Endometrial microvascular endothelial cells (primary cell): ENCODE data around the gene CCL27. TPM values are rescaled to one million over a fixed set of nuclear protein-coding genes. Genes with fewer than 3 reads are reported as not detected.

ENCODE experiments used
- in situ Hi-C: cut with HindIII; loops from 2 replicates; pipeline ENCODE4 v1.10.0; 2017; ENCODE audit warnings: low sequenced_read_pairs, low pct_unique_long_range_greater_than_20kb; ENCODE audit errors: inconsistent ontology term
- total RNA-seq: library from RNA; depleted of rRNA; stranded (reverse); fragments of >200 nt; gene quantifications from one replicate; pipeline ENCODE4 v1.2.3, GENCODE V29; 2015; ENCODE audit errors: inconsistent ontology term

Gene CCL27
- total RNA-seq, 1 donor from 2014 or later = not detected

DNA sequence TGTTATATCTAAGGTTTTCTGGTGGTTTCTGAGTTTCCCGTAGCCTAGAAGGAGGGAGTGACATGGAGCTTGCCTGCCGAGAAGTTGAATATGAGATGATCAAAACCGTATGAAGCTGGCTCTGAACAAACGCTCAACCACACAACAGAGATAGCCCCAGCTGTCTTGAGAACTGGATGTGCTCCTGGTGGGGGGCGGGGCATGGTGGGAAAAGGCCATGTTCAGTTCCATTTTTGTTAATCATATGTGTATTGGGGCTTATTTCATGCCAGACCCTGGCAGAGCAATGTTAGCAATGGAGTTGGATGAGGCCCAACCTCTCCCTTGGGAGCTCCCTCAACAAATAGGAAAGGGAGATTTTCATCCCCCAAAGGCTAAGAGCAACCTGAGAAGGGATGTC lies 23.8 kb upstream of the CCL27 start:
- in situ Hi-C loops = no loop called here

DNA sequence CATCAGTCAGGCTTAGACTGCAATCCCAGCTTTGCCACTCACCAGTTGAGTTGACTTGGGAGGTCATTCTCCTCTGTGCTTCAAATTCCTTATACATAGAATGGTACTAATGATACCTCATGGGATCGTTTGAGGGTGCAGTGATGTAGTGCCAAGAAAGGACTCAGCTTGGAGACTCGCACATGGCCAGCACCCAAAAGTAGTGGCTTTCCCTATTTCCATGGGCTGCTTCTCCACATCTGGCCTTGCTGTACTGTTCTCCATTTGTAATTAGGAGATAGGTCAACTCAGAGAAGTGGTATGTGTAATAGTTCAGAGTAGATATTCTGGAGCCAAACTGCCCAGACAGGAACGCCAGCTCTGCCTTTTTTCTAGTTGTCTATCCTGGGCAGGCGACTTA lies 23.1 kb upstream of the CCL27 start:
- in situ Hi-C loops = no loop called here

DNA sequence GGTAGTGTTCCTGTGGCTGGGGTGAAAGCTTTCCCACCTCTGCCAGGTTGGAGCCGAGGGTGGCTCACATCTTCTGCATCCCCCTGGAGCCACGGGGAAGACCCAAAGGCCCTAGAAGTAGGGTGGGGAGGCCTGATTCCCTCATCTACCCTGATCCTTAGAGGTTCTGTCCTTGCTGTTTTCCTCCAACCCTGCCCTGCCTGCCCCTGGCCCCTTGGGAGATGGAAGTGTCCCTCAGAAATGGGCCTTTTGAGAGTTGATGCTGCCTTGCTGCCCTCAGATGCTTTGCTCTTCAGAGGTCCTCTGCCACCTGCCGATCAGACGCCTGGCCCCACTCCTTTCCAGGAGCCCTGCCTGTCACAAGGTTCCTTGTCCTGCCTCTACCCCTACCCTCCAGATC lies 22.4 kb upstream of the CCL27 start:
- in situ Hi-C loops = no loop called here

DNA sequence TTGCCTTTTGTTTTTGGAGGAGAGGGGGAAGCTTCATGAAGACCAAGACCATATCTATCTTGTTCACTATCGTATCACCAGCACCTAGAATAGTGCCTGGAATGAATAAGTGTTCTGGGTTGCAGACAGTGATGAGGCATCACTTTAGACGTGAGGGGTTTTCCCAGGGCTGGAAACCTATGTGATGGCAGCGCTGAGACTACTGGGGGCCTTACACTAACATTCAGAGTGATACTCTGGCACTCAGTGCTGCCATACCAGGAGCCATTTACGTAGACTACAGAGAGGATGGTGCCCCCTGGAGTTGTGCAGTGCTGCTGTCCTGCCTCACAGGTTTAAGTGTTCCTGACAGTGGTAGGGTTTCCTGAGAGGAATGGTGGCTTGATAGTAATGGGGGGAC lies 21.7 kb upstream of the CCL27 start:
- in situ Hi-C loops = no loop called here

DNA sequence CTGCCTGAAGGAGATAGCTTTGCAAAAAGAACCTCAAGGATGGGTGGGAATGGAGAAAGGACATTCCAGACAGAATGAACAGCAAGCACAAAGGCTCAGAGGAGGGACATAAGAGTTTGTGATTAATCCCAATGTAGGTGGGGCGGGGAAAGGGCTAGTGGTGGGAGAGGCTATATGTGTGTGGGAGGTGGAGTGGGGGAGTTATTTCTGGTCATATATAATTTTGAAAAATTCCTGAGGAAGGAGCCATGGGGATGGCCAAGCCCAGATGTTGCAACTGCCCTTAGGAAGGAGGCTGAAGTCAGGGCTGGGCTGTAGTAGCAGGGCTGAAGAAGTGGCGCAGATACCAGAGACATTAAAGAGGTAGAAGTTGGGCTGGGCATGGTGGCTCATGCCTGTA lies 13.4 kb upstream of the CCL27 start:
- in situ Hi-C loops = no loop called here

DNA sequence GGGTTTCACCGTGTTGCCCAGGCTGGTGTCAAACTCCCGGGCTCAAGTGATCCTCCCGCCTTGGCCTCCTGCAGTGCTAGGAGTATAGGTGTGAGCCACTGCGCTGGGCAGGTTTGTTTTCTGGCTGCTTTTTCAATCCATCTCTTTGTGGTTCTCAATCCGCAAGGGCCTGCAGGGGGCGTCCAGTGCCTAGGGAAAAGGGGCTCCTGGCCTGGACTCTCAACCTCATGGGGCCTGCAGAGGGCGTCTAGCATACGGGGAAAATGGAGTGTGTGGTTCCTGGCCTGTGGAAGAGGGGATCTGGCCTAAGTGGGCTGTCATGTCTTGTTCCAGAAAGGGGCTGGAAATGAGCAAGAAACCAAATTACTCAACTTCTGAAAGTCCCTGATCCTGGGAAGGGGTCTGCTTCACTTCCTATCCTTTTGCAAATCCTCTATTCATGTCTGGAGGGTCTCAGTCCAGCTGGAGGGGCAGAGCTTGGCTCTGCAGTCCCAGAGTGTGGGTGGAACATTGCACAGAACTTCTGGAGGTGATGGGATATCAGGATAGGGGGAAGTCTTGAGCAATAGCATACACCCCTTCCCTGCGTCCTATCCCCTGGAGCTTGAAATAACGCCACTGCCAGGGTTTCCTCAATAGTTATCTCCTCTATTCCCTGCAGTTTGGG lies 12.7 kb upstream of the CCL27 start:
- in situ Hi-C loops = no loop called here

DNA sequence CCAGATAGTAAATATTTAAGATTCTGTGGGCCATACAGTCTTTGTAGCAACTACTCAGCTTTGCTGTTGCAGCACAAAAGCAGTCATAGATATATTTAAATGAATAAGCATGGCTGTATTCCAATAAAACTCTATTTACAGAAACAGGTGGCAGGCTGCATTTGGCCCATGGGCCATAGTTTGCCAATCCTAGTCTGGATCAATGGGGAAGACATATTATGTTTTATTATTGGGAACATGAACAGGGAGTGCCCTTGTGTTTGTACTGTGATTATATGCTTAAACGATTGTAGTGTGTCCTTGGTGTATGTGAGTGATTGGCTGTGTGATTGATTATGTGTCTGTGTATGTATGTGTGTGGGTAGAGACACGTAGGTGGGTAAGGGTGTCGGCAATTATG lies 12.0 kb upstream of the CCL27 start:
- in situ Hi-C loops = no loop called here

DNA sequence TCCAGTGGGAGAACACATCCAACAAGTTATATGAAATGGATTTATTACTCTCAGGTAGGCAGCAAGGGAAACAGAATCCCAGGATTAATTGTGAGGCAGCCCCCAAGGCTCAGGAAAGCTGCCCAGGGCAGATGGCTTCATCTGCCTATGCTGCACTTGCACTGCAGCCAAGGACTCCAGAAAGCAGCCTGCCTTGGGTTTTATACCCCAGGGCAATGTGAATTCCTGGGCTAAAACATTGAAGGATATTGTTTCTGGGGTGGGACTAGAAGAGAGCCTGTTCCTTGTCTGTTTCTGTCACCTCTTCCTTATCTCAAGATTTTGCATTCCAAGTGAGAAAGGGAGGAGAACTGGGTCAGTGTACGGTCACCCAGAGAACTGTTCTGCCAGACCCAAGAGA lies 8.8 kb upstream of the CCL27 start:
- in situ Hi-C loops = no loop called here

DNA sequence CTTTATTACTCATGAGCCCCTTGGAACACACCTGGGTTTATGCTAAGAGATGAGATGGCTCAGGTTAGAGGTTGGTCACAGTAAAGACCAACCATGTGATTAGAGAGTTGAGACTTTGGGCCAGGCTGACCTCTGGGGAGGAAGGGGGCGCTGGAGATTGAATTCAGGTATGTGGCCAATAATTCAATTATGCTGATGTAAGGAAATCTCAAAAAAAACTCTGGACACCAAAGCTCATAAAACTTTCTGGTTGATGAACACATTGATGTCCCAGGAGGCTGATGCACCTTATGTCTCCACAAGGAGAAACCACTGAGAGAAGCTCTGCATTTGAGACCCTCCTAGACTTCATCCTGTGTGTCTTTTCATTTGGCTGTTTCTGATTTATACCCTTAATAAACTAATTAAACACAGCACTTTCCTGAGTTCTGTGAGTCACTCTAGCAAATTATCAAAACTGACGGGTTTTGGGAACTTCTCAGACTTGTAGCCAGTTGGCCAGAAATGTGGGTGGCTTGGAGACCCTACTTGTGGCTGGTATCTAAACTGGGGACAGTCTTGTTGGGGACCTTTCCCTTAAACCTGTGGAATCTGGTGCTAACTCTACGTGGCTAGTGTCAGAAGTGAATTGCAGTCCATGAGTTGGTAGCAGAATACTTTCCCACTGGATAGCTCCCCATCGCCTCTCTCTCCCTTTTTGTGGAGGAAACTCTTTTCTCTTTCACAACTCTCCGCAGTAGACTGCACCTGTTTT lies 7.5 kb upstream of the CCL27 start:
- in situ Hi-C loops = no loop called here

DNA sequence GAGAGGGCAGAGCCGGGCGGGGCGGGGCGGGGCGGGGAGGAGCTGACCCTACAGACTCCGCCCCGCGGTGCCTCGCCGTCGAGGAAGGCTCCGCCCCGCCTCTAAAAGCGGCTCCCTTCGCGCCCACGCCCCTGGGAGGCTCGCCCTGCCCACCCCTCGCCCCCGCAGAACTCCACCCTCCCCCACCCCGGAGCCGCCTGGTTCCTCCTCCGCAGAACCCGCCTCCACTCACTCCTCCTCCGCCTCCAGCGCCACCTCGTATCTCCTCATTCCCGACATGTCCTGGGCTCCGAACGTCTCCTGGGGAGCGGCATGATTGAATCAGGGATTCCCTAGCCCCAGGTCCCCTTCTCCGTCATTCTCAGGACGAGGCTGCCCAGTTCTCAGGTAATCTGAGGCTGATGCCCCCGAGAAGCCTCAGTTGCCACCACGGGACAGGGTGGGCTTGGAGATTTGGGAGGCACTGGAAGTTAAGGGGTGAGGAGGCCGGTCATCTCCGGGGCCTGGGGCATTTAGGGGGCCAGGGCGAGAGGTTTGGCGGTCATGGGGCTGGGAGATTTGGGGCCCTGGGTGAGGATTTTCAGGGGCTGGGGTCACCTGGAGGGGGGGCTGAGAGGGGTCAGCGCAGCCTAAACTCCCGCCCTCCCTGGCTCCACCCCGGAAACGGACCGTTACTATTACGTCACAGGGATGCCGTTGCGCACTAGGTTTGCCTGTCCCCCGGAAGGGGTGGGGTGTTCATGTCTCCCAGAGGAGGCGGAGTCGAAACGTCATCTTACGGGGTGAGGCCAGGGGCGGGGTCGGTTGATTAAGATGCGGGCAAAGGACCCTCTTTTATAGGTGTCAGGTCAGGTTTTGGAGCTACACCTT lies 3.2 kb upstream of the CCL27 start:
- in situ Hi-C loops = no loop called here

DNA sequence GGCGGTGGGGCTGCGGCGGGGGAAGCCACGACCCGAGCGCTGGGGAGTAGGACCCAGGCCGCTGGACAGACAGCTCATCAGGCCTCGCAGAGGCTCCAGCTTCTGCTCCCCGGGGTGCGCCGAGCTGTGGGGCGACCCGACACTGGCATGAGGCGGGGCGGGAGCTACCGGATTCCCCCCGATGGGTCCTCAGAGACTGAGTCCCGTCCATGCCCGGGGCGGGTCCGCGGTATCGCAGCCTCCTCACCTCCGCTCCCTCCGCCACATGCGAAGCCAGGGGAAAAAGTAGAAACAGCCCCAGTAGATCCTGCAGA lies 2.6 kb upstream of the CCL27 start:
- in situ Hi-C loops = no loop called here

DNA sequence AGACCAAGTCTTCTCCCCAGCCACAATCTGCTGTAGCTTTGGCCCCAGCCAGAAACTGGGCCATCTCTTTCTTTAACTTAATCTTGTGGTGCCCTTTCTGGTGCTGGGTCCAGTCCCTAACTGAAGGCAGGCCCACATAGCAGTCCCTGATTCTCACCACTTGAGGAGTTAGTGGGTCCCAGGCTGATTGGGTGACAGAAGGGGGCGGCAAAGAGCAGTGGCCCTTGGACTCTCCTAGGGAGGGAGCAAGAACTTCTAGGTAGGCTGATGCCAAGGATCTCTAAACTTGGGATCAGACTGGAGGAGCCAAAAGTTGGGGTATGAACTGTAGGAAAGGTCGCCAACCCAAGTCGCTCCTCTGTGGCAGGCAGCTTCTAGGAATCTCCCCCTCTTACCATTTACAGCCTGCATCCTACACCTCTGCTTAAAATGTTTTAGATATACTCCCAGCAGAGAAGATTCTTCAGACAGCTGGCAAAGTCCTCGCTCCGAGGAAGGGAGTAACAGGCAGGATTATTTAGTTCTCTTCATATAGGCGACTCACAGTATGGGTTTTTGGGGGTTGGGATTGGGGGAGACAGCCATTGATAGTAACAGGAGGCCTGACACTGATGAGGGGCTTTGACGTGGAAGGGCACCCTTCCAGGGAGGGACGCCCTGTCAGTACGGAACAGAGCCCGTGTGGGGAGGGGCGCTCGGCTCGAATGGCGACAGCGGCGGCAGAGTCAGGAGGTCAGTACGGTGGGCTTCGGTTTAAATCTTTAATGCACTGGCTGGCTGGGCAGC lies 2.0 kb upstream of the CCL27 start:
- in situ Hi-C loops = no loop called here

DNA sequence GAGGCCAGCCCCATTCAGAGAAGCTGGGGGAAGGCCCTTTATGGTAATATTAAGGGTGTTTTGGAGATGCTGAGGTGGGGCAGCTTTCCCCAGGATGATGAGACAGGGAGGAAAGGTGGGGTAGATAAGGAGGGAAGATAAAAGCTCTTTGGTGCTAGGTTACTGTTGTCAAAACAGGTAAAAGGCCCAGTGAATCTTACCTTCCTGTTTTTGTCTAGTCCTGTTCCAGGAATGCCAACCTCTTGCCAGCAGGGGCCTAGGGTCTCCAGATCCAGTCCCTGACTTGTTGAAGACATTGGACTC lies 797 bp upstream of the CCL27 start:
- in situ Hi-C loops = no loop called here

DNA sequence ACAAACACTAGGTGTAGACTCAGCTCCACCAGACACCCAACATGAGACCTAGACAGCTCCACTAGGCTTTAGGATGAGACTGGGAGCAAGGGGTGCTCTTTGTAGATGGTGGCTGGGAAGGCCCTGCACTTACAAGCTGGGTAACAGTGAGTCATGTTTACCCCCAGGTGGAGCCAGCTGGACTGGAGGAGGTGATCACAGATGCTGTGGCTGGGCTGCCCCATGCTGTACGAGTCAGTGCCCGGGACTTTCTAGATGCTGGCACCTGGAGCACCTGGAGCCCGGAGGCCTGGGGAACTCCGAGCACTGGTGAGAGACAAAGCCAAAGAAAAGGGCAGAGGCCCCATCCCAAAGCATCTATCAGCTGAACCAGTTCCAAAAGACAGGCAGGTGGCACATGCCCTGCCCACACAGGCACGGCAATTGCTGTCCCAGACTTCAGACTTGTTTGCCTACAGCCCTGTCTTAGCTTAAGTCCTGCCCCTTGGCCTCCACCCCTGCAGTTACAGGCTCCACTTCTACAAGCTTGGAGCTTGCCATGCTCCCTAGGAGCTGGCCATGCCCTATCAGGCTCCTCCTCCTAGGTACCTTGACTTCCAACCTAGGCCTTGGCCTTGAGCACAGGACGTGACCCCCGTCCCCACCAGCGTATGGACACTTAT lies 2.7 kb downstream of the CCL27 start:
- in situ Hi-C loops = no loop called here

DNA sequence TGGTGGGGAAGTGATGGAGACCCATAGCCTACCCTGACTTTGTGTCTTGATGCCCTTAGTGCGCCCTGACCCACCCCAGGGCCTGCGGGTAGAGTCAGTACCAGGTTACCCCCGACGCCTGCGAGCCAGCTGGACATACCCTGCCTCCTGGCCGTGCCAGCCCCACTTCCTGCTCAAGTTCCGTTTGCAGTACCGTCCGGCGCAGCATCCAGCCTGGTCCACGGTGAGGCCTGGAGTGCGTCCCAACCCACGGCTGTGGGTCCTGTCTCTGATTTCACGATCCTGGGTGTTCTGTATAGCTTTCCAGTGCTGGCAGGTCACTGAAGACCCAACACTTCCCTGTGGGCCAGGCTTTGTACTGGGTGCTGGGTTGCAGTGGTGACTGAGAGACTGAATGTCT lies 4.0 kb downstream of the CCL27 start:
- in situ Hi-C loops = no loop called here

DNA sequence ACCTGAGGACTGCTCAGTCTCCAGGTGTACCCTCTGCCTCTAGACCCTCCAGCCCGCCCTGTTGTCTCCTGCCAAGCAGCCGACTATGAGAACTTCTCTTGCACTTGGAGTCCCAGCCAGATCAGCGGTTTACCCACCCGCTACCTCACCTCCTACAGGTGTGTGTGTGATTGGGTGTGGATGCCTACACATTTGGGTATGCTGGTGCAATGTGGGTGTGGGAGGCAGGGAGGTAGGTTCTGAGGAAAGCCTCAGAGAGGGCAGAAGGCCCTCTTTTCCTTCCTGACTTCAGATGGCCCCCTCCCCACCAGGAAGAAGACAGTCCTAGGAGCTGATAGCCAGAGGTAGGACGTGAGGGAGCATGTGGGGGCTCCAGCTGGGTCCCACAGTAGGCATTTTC lies 5.5 kb downstream of the CCL27 start:
- in situ Hi-C loops = no loop called here

DNA sequence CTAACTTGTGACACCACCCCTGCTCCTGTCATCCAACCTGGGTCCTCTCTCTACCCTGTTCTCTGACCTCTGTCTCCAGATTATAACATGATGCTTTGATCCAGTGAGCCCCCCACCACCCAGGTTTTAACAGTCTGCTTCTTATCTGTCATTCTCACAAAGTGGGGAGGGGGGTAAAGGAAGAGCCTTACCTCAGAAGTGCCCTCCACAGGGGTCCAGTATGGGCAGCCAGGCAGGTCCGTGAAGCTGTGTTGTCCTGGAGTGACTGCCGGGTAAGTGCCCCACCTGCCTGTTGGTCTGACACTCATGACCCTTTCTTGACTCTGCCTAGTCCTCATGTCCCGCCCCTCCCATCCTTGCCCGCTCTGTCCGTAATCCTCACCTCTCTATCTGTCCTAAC lies 7.1 kb downstream of the CCL27 start:
- in situ Hi-C loops = no loop called here

DNA sequence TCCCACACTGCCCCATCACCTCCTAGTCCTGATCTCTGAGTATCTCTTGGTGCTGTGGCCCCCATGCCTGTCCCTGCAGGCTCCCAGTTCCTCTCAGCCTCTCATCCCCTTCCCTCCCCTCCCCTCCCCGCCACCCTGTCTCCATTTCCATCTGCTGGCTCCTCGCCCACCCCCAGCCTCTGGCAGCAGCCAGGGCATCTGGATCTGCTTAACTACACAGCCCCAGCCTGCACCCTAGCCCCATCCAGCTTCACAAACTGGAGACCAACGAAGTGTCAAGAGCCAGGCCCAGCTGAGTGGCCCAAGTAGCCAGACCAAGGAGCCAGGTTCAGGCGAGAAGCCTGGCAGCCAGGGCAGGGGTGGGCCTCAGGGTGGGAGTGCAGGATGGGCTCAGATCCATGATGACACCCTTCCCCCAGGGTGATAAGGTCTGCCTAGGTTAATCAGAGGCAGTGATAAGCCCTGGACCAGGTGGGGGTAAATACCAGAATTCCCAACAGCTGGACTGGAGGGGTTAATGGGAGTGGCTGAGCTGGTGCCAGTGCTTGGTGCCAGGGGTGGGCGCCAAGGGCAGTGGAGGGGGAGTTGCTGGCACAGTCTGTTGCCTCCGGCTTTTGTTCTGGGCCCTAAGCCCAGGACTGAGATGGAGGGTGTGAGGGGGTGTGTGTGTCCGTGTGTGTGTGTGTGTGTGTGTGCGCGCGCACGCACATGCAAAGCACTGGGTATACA lies 8.0 kb downstream of the CCL27 start:
- in situ Hi-C loops = no loop called here
